PC-3 (cell line): ENCODE measurements around the gene PLCB2. TPM values are rescaled to one million over a fixed set of nuclear protein-coding genes. Genes with fewer than 3 reads are reported as not detected.

Source experiments
- ATAC-seq: fragments of 200-7000 bp; cut with Tn5 transposase; 2 replicates; pipeline ENCODE4 v1.9.1; 2020; ENCODE audit warnings: mild to moderate bottlenecking, moderate library complexity
- BruUV-seq: library from RNA; stranded (reverse); fragments of 400-500 nt; replicated peaks from 2 replicates; lab custom pipeline; 2021; lab: Mats Ljungman, UMichigan
- CTCF ChIA-PET: fragments of 300-600 bp; sonication (Branson Sonifier 250); formaldehyde crosslinking; loops from one replicate; lab custom pipeline; 2022; ENCODE audit warnings: antibody characterized with exemption; lab: Charles Lee
- POLR2A ChIA-PET: fragments of 300-600 bp; sonication (Branson Sonifier 250); formaldehyde crosslinking; loops from one replicate; lab custom pipeline; 2022; ENCODE audit warnings: antibody characterized with exemption; ENCODE audit not compliant: unreplicated experiment; lab: Charles Lee
- DNase-seq: peaks from one replicate; pipeline ENCODE4 v3.0.0-alpha.2; 2015
- H2AFZ ChIP-seq: fragments of 300-600 bp; sonication (generic); 2 replicates; pipeline ENCODE4 v1.6.0; 2016; ENCODE audit warnings: antibody characterized with exemption, low read length
- H3F3A ChIP-seq: fragments of 300-600 bp; sonication (generic); one replicate; pipeline ENCODE4 v1.6.0; 2017; ENCODE audit warnings: antibody characterized with exemption, low read length, control low read depth, mild to moderate bottlenecking; ENCODE audit not compliant: unreplicated experiment
- H3K27ac ChIP-seq: fragments of 300-600 bp; sonication (generic); 2 replicates; pipeline ENCODE4 v1.5.1; 2016; ENCODE audit warnings: mild to moderate bottlenecking, low read length
- H3K27me3 ChIP-seq: fragments of 300-600 bp; sonication (generic); 2 replicates; pipeline ENCODE4 v1.6.1; 2016; ENCODE audit warnings: low read length, mixed read lengths
- H3K36me3 ChIP-seq: fragments of 300-600 bp; sonication (generic); 2 replicates; pipeline ENCODE4 v1.6.1; 2016; ENCODE audit warnings: low read depth, mixed run types, low read length, mixed read lengths
- H3K4me1 ChIP-seq: fragments of 300-600 bp; sonication (generic); 2 replicates; pipeline ENCODE4 v1.5.1; 2016; ENCODE audit warnings: low read length; ENCODE audit not compliant: insufficient read depth
- H3K4me2 ChIP-seq: fragments of 300-600 bp; sonication (generic); 2 replicates; pipeline ENCODE4 v1.6.0; 2016; ENCODE audit warnings: low read length
- H3K4me3 ChIP-seq: fragments of 300-600 bp; sonication (generic); 2 replicates; pipeline ENCODE4 v1.5.1; 2016; ENCODE audit warnings: mild to moderate bottlenecking, low read length, mixed read lengths
- H3K79me2 ChIP-seq: fragments of 300-600 bp; sonication (generic); 2 replicates; pipeline ENCODE4 v1.6.1; 2017; ENCODE audit warnings: low read length, mixed read lengths
- H3K9ac ChIP-seq: fragments of 300-600 bp; sonication (generic); 2 replicates; pipeline ENCODE4 v1.6.0; 2016; ENCODE audit warnings: mild to moderate bottlenecking, low read length
- H3K9me2 ChIP-seq: fragments of 300-600 bp; sonication (generic); replicated peaks from 2 replicates; pipeline ENCODE4 v1.6.1; 2016; ENCODE audit warnings: mixed run types, low read length, mixed read lengths
- H3K9me3 ChIP-seq: fragments of 300-600 bp; sonication (generic); 2 replicates; pipeline ENCODE4 v1.6.1; 2016; ENCODE audit warnings: low read length, mixed read lengths
- H4K20me1 ChIP-seq: fragments of 300-600 bp; sonication (generic); 2 replicates; pipeline ENCODE4 v1.6.1; 2016; ENCODE audit warnings: low read length, mixed read lengths
- EZH2 ChIP-seq: fragments of 300-600 bp; sonication (generic); IDR thresholded peaks from one replicate; pipeline ENCODE4 v1.6.1; 2017; ENCODE audit warnings: antibody characterized with exemption, mild to moderate bottlenecking, low read length; ENCODE audit not compliant: unreplicated experiment
- EZH2phosphoT487 ChIP-seq: fragments of 300-600 bp; sonication (generic); IDR thresholded peaks from 2 replicates; pipeline ENCODE4 v1.6.1; 2018; ENCODE audit warnings: mild to moderate bottlenecking, antibody characterized with exemption, low read length, borderline replicate concordance
- intact Hi-C: fragments of 100-400 bp; cut with micrococcal nuclease; formaldehyde crosslinking; loops from 2 replicates; pipeline ENCODE4 v1.9.0; 2023
- total RNA-seq: library from RNA; depleted of rRNA; stranded (reverse); fragments of >200 nt; gene quantifications from 2 replicates; pipeline ENCODE4 v1.2.3, GENCODE V29; 2014
- TF ChIP-seq, protein P1 (sequence below): fragments of 300-600 bp; sonication (generic); conservative IDR thresholded peaks from 2 replicates; pipeline ENCODE4 v1.5.1; 2017; ENCODE audit warnings: antibody characterized with exemption, low read depth, mild to moderate bottlenecking, low read length

PLCB2 gene
- total RNA-seq, 1 experiment from 2014 or later, result 3.2 TPM

DNA sequence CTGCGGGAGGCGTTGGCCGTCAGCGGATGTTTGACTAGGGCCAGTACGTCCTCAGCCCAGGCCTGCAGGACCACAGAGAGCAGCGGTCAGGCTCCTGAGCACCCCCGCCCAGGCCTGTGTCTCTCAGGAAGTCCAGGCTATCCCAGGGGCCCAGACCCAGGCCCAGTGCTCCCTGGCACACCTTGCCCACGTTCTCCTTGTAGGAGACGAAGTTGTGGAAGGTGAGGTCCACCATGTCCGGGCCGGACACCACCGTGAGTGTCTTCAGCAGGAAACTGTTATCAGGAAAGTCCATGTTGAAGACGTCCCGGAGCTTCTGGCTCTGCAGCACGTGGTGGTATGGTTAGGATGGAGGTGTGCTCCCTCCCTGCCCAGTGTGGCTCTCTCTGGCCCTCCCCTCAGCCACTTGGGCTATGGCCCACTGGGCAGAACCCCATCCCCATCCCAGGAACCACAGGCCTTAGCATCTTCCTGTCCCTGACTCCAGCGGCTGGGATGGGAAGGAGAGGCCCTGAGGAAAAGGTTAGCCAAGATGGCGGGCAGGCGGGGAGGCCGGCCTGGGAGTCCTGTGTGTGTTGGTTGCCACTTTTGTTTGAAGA lies 5.3 kb downstream of the PLCB2 start:
- Histone ChIP-seq H3K9me3 (no peaks in the 10 kb centered on the region), H3K79me2 (no peaks in the 10 kb centered on the region), H3F3A (no peaks in the 10 kb centered on the region), H3K9me2 (no peaks in the 10 kb centered on the region), H3K27ac (no peak overlapping the region), H3K4me1 (no peaks in the 10 kb centered on the region), H3K9ac (no peak overlapping the region), H3K36me3 (no peaks in the 10 kb centered on the region), H3K27me3 (no peaks in the 10 kb centered on the region), H3K4me3 (no peak overlapping the region), H4K20me1 (no peaks in the 10 kb centered on the region), H3K4me2 (no peak overlapping the region), H2AFZ (no peak overlapping the region)
- TF ChIP-seq, protein P1, sequence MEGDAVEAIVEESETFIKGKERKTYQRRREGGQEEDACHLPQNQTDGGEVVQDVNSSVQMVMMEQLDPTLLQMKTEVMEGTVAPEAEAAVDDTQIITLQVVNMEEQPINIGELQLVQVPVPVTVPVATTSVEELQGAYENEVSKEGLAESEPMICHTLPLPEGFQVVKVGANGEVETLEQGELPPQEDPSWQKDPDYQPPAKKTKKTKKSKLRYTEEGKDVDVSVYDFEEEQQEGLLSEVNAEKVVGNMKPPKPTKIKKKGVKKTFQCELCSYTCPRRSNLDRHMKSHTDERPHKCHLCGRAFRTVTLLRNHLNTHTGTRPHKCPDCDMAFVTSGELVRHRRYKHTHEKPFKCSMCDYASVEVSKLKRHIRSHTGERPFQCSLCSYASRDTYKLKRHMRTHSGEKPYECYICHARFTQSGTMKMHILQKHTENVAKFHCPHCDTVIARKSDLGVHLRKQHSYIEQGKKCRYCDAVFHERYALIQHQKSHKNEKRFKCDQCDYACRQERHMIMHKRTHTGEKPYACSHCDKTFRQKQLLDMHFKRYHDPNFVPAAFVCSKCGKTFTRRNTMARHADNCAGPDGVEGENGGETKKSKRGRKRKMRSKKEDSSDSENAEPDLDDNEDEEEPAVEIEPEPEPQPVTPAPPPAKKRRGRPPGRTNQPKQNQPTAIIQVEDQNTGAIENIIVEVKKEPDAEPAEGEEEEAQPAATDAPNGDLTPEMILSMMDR, result no peak
- TF ChIP-seq EZH2 (no peak), EZH2phosphoT487 (no peak)
- BruUV-seq, result no TSS peak
- no peak for DNase-seq
- ATAC-seq, result no peak
- intact Hi-C loops, result no loop called here
- POLR2A ChIA-PET, result no interaction called here
- CTCF ChIA-PET, result no interaction called here

DNA sequence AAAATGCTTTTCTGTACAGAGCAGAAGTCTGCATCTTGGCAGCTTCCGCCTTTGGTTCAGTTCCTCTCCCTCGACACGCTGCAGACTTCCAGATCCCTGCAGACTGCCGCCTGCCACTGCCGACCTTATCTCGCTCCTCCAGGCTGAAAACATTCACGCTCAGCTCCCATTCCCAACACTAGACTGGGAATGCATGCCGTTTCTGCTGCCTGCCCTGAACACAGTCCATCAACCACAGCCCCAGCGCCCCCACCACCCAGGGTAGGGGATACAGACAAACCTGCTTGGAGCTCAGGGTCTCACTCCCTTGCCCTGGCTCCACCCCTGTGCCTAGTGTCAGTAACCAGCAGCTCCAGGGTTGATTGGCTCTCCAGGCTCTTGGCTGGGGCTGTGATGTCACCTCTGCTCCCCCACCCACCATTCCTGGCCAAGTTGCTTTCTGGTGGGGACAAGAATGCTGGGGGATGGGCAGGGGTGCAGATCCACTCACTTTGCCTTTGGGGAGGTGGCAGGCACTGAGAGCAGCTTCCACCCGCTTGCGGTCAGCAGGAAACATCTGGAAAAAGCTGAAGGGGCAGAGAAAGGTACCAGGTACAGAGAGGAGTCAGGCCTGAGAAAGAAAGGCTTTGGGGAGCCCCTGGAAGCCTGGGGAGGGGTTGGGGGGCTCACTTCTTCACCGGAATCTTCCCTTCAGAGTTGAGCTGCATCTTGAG lies 6.1 kb downstream of the PLCB2 start:
- DNase-seq, result no peak
- ATAC-seq, result no peak
- Histone ChIP-seq H3K4me1 (no peaks in the 10 kb centered on the region), H3K9ac (no peak overlapping the region), H2AFZ (no peak overlapping the region), H3K9me2 (no peaks in the 10 kb centered on the region), H3F3A (no peaks in the 10 kb centered on the region), H3K4me2 (no peak overlapping the region), H3K9me3 (no peaks in the 10 kb centered on the region), H4K20me1 (no peaks in the 10 kb centered on the region), H3K4me3 (no peak overlapping the region), H3K27me3 (no peaks in the 10 kb centered on the region), H3K36me3 (no peaks in the 10 kb centered on the region), H3K79me2 (no peaks in the 10 kb centered on the region), H3K27ac (no peak overlapping the region)
- no peak for TF ChIP-seq EZH2phosphoT487
- TF ChIP-seq, protein P1, result no peak
- TF ChIP-seq EZH2, result no peak
- POLR2A ChIA-PET, result no interaction called here
- intact Hi-C loops, result no loop called here
- CTCF ChIA-PET, result interaction anchor here (0.6 to 1.1 kb wide), 2 partner anchors 9 to 22 kb away, joined by 3 to 5 read pairs; no protein-coding TSS in a partner anchor
- no TSS peak for BruUV-seq

DNA sequence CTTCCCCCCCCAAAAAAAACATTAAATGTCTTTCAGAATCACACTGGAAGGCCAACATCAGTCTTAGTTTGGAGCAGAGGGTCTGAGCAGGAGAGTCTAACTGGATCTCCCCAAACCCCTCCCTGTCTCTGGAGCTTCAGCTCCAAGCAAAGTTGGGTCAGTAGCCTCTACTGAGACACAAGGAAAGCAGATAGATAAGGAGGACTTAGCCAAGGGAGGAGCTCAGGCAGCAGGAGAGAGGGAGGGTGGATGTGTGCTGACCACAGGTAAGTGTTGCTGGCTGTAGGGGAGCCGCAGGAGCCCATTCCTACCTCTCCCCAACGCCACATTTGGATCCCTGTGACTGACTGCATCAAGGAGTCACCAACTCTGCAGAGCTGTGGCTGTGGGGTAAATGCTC lies 7.0 kb downstream of the PLCB2 start:
- no peak for TF ChIP-seq EZH2
- TF ChIP-seq EZH2phosphoT487, result no peak
- TF ChIP-seq, protein P1, result no peak
- H4K20me1 ChIP-seq, result no peaks in the 10 kb centered on the region
- no peaks in the 10 kb centered on the region for H3K36me3 ChIP-seq
- no peaks in the 10 kb centered on the region for H3K9me3 ChIP-seq
- no peak overlapping the region for H3K27ac ChIP-seq
- CTCF ChIA-PET, result interaction anchor here (1.1 kb wide), 1 partner anchor 22 kb away, joined by 3 read pairs; no protein-coding TSS in a partner anchor
- ATAC-seq (no peak), DNase-seq (no peak)
- no peaks in the 10 kb centered on the region for H3K9me2 ChIP-seq
- H3K4me2 ChIP-seq, result no peak overlapping the region
- no peaks in the 10 kb centered on the region for H3K4me1 ChIP-seq
- H2AFZ ChIP-seq, result no peak overlapping the region
- H3K4me3 ChIP-seq, result no peak overlapping the region
- H3K79me2 ChIP-seq, result no peaks in the 10 kb centered on the region
- no TSS peak for BruUV-seq
- intact Hi-C loops, result no loop called here
- no peaks in the 10 kb centered on the region for H3F3A ChIP-seq
- no peaks in the 10 kb centered on the region for H3K27me3 ChIP-seq
- POLR2A ChIA-PET, result no interaction called here
- no peak overlapping the region for H3K9ac ChIP-seq
